Right renal pelvis (tissue), 4 donors: Measurements from ENCODE around the gene PPARA. TPM values are rescaled to one million over a fixed set of nuclear protein-coding genes. Genes with fewer than 3 reads are reported as not detected.

Experiments
- DNase-seq, 4 donors: peaks; one replicate each; pipeline ENCODE4 v3.0.0-alpha.2; 2013; ENCODE audit warnings: low read depth in 4 of 4, low spot score in 3 of 4, missing footprints in 1 of 4
- polyA plus RNA-seq, 4 donors: library from polyadenylated mRNA; unstranded; fragments of 120-200 nt; gene quantifications; one replicate each; pipeline ENCODE4 v1.2.1, GENCODE V29; 2013; ENCODE audit not compliant: insufficient read length in 4 of 4

Gene PPARA
- polyA plus RNA-seq, 4 donors: 25.7 to 31.6 (median 26.5) TPM

DNA sequence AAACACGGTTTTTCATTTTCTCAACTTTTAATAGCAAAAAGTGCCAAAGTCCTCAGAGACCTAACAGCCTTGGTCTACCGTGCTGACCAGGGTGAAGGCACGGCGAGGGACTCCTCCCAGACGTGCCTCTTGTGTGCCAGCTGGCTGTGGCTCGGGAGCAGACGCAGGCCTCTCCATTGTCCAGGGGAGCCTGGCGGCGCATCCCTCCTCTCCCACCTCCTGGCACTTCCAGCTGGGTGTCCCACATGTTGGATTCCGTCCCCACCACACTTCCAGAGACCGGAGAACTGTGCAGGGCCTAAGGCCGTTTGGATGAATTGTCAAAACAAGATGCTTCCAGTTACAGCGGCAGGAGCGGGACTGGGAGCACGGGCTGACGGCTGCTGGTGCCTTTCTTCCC is 88.2 kb downstream of the PPARA start:
- no peak for DNase-seq

DNA sequence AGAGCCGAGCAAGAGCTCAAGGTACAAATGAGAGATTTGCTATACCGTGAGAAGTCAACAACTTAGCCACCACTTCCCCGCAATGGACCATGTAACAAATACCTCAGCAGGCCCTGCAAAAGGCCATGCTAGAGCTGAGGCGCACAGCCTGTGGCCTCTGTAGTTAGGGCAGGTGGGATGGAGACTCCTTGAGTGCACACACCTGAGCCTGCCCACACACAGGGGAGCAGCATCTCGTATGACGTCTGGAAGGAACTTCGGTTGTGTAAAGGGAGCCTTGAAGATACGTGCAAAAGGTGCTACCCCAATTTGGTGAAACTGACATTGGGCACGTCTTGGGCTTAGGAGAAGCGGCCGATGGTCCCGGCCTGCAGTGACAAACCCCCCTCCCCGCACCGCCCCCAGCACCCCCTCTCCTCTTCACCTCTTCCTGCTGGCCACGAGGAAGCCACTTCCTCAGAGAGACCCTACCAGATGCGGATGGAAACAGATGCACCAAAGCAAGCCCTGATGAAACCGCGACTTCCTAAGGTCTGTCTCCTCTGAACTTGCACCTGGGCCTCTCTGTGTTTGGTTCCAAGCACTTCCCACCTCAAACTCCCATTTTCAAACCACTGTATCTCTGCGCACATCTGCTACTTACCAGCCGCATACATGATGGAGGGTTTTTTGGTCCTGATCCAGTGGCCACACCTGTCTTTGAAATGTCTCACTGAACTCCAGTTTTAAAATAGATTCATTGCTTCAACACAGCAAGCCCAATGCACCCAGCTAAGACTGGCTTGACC is 89.1 kb downstream of the PPARA start:
- no peak for DNase-seq

- no peak for DNase-seq
These were observed 89.7 kb downstream of the PPARA start for GRCh38 chr22:46240073-46240472.

- DNase-seq: no peak
These were observed 90.2 kb downstream of the PPARA start for GRCh38 chr22:46240506-46240905.

GRCh38 chr22:46240907-46241306 is 90.6 kb downstream of the PPARA start:
- DNase-seq: no peak

DNA sequence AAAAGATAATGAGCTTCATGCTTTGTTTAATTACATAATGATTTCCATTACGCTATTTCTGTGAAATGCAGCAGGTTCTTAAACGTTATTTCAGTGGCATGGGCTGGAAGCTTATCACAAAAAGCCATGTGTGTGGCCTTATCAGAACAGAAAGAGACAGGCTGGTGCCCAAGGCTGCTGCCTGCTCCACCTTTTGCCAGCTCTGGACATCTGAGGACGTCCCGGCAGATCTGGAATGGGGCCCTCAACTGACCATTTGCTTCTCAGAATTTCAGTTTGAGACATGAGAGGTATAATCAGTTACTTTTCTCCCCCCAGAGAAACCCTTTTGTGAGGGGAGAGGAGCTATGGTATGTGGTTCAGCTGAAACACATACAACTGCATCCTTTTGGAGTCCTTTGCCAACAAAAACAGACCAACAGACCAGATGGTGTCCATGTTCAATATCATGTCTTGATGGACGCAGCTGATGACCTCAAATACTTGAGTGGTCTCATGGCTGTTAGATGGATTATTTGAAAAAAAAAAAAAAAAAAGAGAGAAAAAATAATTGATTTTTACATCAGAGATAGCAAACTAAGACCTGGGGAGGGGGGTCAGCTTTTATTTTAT is 91.2 kb downstream of the PPARA start:
- DNase-seq: no peak

DNA sequence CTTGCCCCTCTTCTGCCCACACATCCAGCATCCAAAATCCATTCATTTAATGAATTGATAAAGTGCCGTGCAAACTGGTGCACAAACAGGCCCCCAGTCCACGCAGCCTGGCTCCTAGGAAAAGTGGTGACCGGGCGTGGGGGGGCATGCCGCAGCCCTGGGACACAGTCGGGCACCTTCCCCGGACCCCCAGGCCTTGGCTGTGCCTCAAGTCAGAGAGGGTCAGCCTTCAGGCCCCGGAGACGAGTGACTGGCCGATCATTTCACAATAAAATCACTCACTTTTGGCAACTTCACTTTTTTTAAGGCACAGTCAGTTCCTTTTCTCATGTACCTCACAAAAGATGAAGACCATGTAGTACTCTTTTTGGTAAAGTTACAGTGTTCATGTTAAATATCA is 91.8 kb downstream of the PPARA start:
- no peak for DNase-seq

DNA sequence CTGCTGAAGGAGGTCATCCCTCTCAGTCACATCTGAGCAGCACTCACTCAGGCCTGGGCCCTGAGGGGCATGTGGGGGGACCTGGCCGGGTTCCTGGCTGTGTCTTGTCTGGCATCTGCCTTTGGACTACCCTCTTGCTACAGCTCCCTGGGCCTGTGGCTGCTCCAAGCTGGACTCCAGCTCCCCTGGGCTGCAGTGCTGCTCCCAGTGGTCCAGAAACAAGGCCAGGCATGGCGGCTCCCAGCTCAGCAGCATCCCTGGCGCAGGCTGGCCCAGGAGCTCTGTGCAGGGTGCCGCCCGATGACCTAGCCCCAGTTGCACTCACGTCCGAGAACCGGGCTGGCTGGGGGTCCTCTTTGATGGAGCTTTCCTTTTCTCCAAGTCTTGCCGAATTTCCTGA is 94.4 kb downstream of the PPARA start:
- no peak for DNase-seq

DNA sequence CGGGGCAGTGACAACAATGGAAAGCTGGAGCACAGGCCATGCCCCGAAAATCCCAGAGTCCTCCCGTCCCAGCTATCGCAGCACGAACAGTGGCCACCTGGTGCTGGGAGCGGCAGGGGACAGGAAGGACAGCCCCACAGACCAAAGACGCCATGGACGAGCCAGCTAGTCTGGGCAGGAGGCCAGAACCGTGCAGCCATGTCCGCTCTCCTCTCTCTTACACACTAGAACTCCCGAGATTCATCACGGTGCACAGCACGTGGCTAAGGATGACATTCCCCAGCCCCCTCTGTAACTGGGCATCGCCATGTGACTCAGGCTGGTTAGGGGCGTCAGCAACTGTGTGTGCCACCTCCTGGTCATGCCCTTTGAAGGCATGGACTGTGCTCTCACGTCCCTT is 95.2 kb downstream of the PPARA start:
- no peak for DNase-seq

GRCh38 chr22:46246178-46246577 is 95.9 kb downstream of the PPARA start:
- DNase-seq: no peak

DNA sequence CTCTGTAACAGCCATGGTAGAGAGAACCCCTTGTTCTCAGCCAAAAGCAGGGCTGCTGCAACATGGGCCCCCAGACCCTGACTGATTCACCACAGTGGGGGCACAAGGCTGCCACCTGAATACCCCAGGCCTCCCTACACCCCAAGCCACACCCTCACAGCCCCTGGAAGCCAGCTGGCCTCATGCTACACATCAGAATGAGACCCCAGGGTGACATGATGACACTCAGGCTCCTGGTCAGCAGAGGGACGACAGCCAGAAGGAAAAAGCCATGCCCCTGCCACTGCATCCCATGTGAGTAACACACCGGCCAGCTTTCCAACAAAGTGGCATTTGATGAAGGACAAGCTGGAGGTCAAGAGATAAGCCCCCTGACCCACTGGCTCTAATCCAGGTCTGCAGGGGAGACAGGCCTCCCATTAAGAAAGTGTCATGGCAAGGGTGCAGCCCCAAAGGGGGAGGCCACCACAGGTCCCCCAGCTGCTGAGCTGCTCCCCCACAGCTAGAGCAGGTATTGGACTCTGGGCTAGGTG is 97.2 kb downstream of the PPARA start:
- no peak for DNase-seq

- peak; percentile 70 to 77 (median 72) for DNase-seq
These were observed 99.9 kb downstream of the PPARA start, which contains the start of gene CDPF1 for GRCh38 chr22:46250035-46250782. Gene CDPF1 (minus strand): TSS chr22:46250293. CDS start chr22:46248284, 2,009 bp downstream.

GRCh38 chr22:46250783-46251125 is 100.4 kb downstream of the PPARA start:
- DNase-seq: no peak

- no peak for DNase-seq
These were observed 100.9 kb downstream of the PPARA start for GRCh38 chr22:46251266-46251665.

DNA sequence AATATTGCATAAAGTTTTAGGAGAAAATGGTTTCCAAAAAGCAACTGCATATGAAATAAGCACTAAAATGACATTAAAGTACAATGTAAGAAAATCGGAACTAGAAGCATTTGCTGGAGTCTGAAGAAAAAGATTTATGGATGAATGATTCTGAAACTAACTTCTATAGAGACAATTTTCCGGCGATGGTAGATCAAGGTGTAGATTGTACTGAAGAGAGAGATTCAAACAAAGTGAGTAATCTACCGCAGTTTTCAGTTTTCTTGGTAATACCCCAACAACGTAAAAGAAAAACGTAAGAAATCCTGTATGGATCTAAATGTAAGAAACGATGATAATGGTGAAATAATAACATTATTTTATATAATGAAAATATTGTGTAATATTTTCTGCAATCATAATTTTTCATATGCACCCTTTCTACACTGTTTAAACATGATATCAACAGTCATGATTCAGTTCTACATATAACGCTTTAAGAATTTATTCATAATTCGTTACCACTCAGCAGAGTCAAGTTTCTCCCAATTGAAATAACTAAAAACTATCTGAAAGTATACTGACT is 101.6 kb downstream of the PPARA start:
- no peak for DNase-seq

GRCh38 chr22:46256358-46256958 is 106.1 kb downstream of the PPARA start:
- DNase-seq: no peak

DNA sequence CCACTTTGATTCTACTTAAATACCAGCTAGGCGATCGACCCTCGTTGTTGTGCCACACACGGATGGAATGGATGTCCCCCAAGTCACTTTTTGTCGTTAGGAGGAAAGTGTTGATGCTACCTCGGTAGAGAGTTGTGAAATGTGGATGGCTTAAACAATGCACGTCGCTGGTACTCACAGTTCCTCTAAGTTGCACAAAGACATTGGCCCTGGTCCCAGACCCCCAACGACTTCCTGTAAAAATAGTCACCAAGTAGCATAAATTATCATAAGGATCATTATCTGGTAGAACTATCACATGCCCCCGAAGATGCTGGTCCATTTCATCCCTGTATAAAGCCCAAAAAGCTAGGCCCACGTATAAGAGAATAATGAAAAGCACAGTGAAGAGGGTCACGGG is 109.0 kb downstream of the PPARA start:
- DNase-seq: no peak

DNA sequence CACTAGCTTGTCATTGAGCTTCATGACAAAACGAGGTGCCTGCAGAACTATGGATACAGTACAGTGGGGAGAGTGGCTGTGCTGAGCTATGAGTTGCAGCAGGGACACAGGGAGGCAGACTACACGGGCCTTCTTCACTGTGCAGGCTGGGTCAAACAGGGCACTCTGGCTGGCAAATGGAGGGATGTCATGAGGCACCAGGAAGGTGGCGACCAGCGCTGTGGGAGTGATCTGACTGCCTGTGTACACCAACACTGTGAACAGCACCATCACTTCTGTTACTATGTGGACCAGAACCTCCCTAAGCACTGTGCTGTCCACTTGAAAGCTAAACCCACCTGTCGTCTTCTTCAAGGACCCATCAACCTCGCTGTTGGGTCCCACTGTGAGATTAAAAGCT is 109.7 kb downstream of the PPARA start:
- DNase-seq: no peak

DNA sequence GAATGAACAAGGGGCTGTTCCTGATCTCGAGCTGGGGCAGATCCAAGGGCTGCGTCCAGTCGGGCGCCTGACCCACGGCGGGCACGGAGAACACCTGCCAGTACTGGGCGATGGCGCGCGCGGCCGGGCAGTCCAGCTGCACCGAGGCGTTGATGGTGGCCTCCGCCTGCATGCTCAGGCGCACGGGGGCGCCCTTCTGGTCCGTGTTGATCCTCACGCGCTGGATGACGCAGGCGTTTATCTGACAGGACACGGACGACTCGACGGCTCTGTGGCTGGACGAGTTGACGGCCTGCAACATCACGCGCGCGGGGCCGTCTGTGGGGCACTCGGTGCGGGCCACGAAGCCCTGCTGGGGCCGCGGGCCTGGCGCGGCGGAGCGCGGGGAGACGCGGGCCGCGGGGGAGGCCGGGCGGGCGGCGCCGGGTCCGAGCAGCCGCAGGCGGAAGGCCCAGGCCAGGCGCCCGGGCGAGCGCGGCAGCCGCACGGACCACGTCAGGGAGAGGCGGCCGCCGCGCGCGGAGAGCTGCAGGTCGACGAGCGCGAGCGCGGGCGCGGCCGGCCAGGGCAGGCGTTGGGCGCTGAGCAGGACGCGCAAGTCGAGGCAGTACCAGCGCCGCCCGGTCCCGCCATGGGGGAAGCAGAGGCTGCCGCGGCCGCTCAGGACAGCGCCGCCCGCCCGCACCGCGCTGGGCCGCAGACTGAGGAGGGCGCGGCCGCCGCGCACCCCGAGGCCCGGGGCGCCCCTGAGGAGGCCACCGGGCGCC is 112.3 kb downstream of the PPARA start:
- DNase-seq: no peak

- DNase-seq: no peak
These were observed 112.9 kb downstream of the PPARA start, which contains the start of gene PKDREJ for GRCh38 chr22:46263216-46263590. Gene PKDREJ (minus strand): TSS chr22:46263343. CDS start chr22:46263322, 21 bp downstream.
